H9 (cell line): ENCODE data around the gene RGS6. TPM values are rescaled to one million over a fixed set of nuclear protein-coding genes. Genes with fewer than 3 reads are reported as not detected.

Experiments used
- DNase-seq: peaks from one replicate; pipeline ENCODE4 v3.0.0-alpha.2; 2017
- H2AFZ ChIP-seq: one replicate; pipeline ENCODE4 v1.6.1; 2013; ENCODE audit warnings: mild to moderate bottlenecking, low read length, control low read depth, moderate library complexity
- H2AK5ac ChIP-seq: 2 replicates; pipeline ENCODE4 v1.6.1; 2013; ENCODE audit warnings: low read length, control low read depth, mixed read lengths; ENCODE audit not compliant: insufficient read length
- H2BK120ac ChIP-seq: one replicate; pipeline ENCODE4 v1.6.1; 2013; ENCODE audit warnings: low read depth, mild to moderate bottlenecking, low read length, control low read depth, inconsistent platforms; ENCODE audit not compliant: poor library complexity, severe bottlenecking
- H2BK12ac ChIP-seq: 2 replicates; pipeline ENCODE4 v1.6.1; 2013; ENCODE audit warnings: low read length, control low read depth, mixed read lengths, low read depth; ENCODE audit not compliant: insufficient read length
- H2BK15ac ChIP-seq: 2 replicates; pipeline ENCODE4 v1.6.1; 2013; ENCODE audit warnings: low read depth, low read length, control low read depth
- H2BK20ac ChIP-seq: one replicate; pipeline ENCODE4 v1.6.1; 2013; ENCODE audit warnings: low read depth, mild to moderate bottlenecking, low read length, control low read depth, inconsistent platforms; ENCODE audit not compliant: poor library complexity, severe bottlenecking
- H2BK5ac ChIP-seq: 2 replicates; pipeline ENCODE4 v1.6.1; 2013; ENCODE audit warnings: low read length, control low read depth, mixed read lengths; ENCODE audit not compliant: insufficient read length
- H3K14ac ChIP-seq: 2 replicates; pipeline ENCODE4 v1.6.1; 2013; ENCODE audit warnings: low read length, control low read depth; ENCODE audit not compliant: insufficient read depth
- H3K18ac ChIP-seq: 2 replicates; pipeline ENCODE4 v1.6.1; 2013; ENCODE audit warnings: low read depth, mild to moderate bottlenecking, mixed read lengths, low read length, control low read depth; ENCODE audit not compliant: insufficient read length
- H3K23ac ChIP-seq: 2 replicates; pipeline ENCODE4 v1.6.1; 2013; ENCODE audit warnings: low read length, control low read depth, mixed read lengths, low read depth; ENCODE audit not compliant: insufficient read length
- H3K23me2 ChIP-seq: 2 replicates; pipeline ENCODE4 v1.6.1; 2013; ENCODE audit warnings: low read depth, mild to moderate bottlenecking, mixed read lengths, low read length, control low read depth; ENCODE audit not compliant: insufficient read length, poor library complexity, severe bottlenecking
- H3K27ac ChIP-seq: 2 replicates; pipeline ENCODE4 v1.5.1; 2013; ENCODE audit warnings: low read length, control low read depth, mixed read lengths, low read depth; ENCODE audit not compliant: insufficient read length
- H3K27me3 ChIP-seq: 2 replicates; pipeline ENCODE4 v1.6.1; 2013; ENCODE audit warnings: low read length, control low read depth, inconsistent platforms; ENCODE audit not compliant: insufficient read depth
- H3K4ac ChIP-seq: 2 replicates; pipeline ENCODE4 v1.6.1; 2013; ENCODE audit warnings: low read depth, mild to moderate bottlenecking, control low read depth, inconsistent platforms, low read length, moderate library complexity
- H3K4me1 ChIP-seq: 2 replicates; pipeline ENCODE4 v1.6.1; 2013; ENCODE audit warnings: low read length, control low read depth, inconsistent platforms; ENCODE audit not compliant: insufficient read depth
- H3K4me2 ChIP-seq: 2 replicates; pipeline ENCODE4 v1.6.1; 2013; ENCODE audit warnings: low read length, control low read depth, mixed read lengths; ENCODE audit not compliant: insufficient read length, insufficient read depth
- H3K56ac ChIP-seq: 2 replicates; pipeline ENCODE4 v1.6.1; 2013; ENCODE audit warnings: low read depth, mild to moderate bottlenecking, mixed read lengths, low read length, control low read depth; ENCODE audit not compliant: insufficient read length
- H3K79me1 ChIP-seq: 2 replicates; pipeline ENCODE4 v1.6.1; 2013; ENCODE audit warnings: low read depth, mild to moderate bottlenecking, moderate library complexity, low read length, control low read depth, inconsistent platforms; ENCODE audit not compliant: insufficient read depth, poor library complexity, severe bottlenecking
- H3K79me2 ChIP-seq: 2 replicates; pipeline ENCODE4 v1.6.1; 2013; ENCODE audit warnings: low read length, control low read depth, inconsistent platforms; ENCODE audit not compliant: insufficient read depth
- H3K9ac ChIP-seq: 2 replicates; pipeline ENCODE4 v1.6.1; 2013; ENCODE audit warnings: low read length, control low read depth, mixed read lengths; ENCODE audit not compliant: insufficient read length; ENCODE audit errors: extremely low read depth
- H3K9me3 ChIP-seq: one replicate; pipeline ENCODE4 v1.6.1; 2013; ENCODE audit warnings: low read depth, low read length, inconsistent platforms; ENCODE audit not compliant: control insufficient read depth
- H3T11ph ChIP-seq: one replicate; pipeline ENCODE4 v1.6.1; 2013; ENCODE audit warnings: mild to moderate bottlenecking, low read length, control low read depth, inconsistent platforms
- H4K20me1 ChIP-seq: one replicate; pipeline ENCODE4 v1.6.1; 2013; ENCODE audit not compliant: control insufficient read depth, insufficient read length, insufficient read depth
- H4K5ac ChIP-seq: 2 replicates; pipeline ENCODE4 v1.6.1; 2013; ENCODE audit warnings: low read depth, mild to moderate bottlenecking, mixed read lengths, low read length, control low read depth; ENCODE audit not compliant: insufficient read length
- H4K8ac ChIP-seq: replicated peaks from 2 replicates; pipeline ENCODE4 v1.6.1; 2013; ENCODE audit warnings: low read length, control low read depth, mixed read lengths, low read depth; ENCODE audit not compliant: insufficient read length
- H4K91ac ChIP-seq: 2 replicates; pipeline ENCODE4 v1.6.1; 2013; ENCODE audit warnings: low read depth, mild to moderate bottlenecking, moderate library complexity, mixed read lengths, low read length, control low read depth; ENCODE audit not compliant: insufficient read length
- H3K27ac Mint-ChIP-seq, 3 experiments: 2 replicates in 2 of 3; 3 replicates in 1 of 3; pipeline ENCODE4 v1.8.0; 2020 to 2021; ENCODE audit warnings: mixed read lengths in 3 of 3, mild to moderate bottlenecking in 1 of 3, moderate library complexity in 1 of 3
- H3K27me3 Mint-ChIP-seq: 2 replicates; pipeline ENCODE4 v1.8.0; 2021; ENCODE audit warnings: low read depth, mild to moderate bottlenecking, moderate library complexity, mixed read lengths
- H3K36me3 Mint-ChIP-seq, 3 experiments: 2 replicates in 2 of 3; 3 replicates in 1 of 3; pipeline ENCODE4 v1.8.0; 2020 to 2021; ENCODE audit warnings: low read depth in 3 of 3, mixed read lengths in 3 of 3; ENCODE audit not compliant: insufficient read depth in 1 of 3
- H3K4me1 Mint-ChIP-seq, 2 experiments: 2 replicates each; pipeline ENCODE4 v1.8.0; 2020; ENCODE audit warnings: mixed read lengths in 2 of 2
- H3K4me3 Mint-ChIP-seq, 2 experiments: 2 replicates in 1 of 2; 3 replicates in 1 of 2; pipeline ENCODE4 v1.8.0; 2020 to 2021; ENCODE audit warnings: mild to moderate bottlenecking in 2 of 2, mixed read lengths in 2 of 2, moderate library complexity in 1 of 2
- H3K9me3 Mint-ChIP-seq, 2 experiments: 2 replicates in 1 of 2; 3 replicates in 1 of 2; pipeline ENCODE4 v1.8.0; 2020; ENCODE audit warnings: mild to moderate bottlenecking in 2 of 2, mixed read lengths in 2 of 2, moderate library complexity in 1 of 2
- CTCF ChIP-seq: fragments of 200-600 bp; sonication (generic); conservative IDR thresholded peaks from 3 replicates; pipeline ENCODE4 v1.8.0; 2021; ENCODE audit warnings: antibody characterized with exemption, mild to moderate bottlenecking
- WGBS: extraction: QIAGEN DNeasy Blood & Tissue Kit; methylation state at CpG from one replicate; pipeline ENCODE4 v1.1.7; 2013; ENCODE audit warnings: missing lambda C conversion rate, low lambda C conversion rate, mixed read lengths; ENCODE audit not compliant: insufficient read length; ENCODE audit errors: extremely low coverage; 5-methylcytosine and 5-hydroxymethylcytosine counted together
- total RNA-seq: library from RNA; stranded (reverse); gene quantifications from 2 replicates; pipeline ENCODE4 v1.2.1, GENCODE V29; 2021

RGS6 gene
- total RNA-seq, 1 experiment from 2014 or later: 3.0 TPM

GRCh38 chr14:72555609-72556000 lies 623.4 kb downstream of the RGS6 start:
- H2AK5ac ChIP-seq: no peak overlapping the region
- no peak overlapping the region for H3K27ac Mint-ChIP-seq
- no peak overlapping the region; the same call in 1 of the 2 replicates for H3K14ac ChIP-seq
- no peaks in the 10 kb centered on the region for H3K79me1 ChIP-seq
- H3K4me2 ChIP-seq: no peak overlapping the region
- no peaks in the 10 kb centered on the region for H4K20me1 ChIP-seq
- H3K27ac ChIP-seq: no peak overlapping the region
- H3K27me3 Mint-ChIP-seq: peaks cover 4% of the 10 kb centered on the region
- H3K9me3 Mint-ChIP-seq: no peaks in the 10 kb centered on the region
- no peak overlapping the region for H4K5ac ChIP-seq
- no peak overlapping the region for H3K9ac ChIP-seq
- no peaks in the 10 kb centered on the region for H3K9me3 ChIP-seq
- H2AFZ ChIP-seq: no peak overlapping the region
- no peak overlapping the region for H4K8ac ChIP-seq
- no peaks in the 10 kb centered on the region for H3K23me2 ChIP-seq
- DNase-seq: no peak
- TF ChIP-seq CTCF: no peak
- H3K4ac ChIP-seq: no peak overlapping the region
- H3T11ph ChIP-seq: no peak overlapping the region
- WGBS: no CpG with 5 or more reads among the region's 7 CpGs
- no peak overlapping the region for H2BK120ac ChIP-seq
- no peak overlapping the region for H3K18ac ChIP-seq
- no peak overlapping the region for H4K91ac ChIP-seq
- H3K4me1 ChIP-seq: peaks cover 13% of the 10 kb centered on the region; the same call in 1 of the 2 replicates
- no peak overlapping the region for H3K4me3 Mint-ChIP-seq
- H3K4me1 Mint-ChIP-seq: peaks cover 42 to 46% of the 10 kb centered on the region in 2 experiments
- H2BK15ac ChIP-seq: no peak overlapping the region
- no peak overlapping the region for H3K23ac ChIP-seq
- H2BK5ac ChIP-seq: no peak overlapping the region
- no peaks in the 10 kb centered on the region for H3K36me3 Mint-ChIP-seq
- no peak overlapping the region for H2BK20ac ChIP-seq
- no peaks in the 10 kb centered on the region for H3K27me3 ChIP-seq
- no peak overlapping the region for H2BK12ac ChIP-seq
- H3K56ac ChIP-seq: no peak overlapping the region
- H3K79me2 ChIP-seq: no peaks in the 10 kb centered on the region
